Panc1 (cell line): ENCODE data around the gene ARF4.

Source experiments
- CTCF ChIP-seq: fragments of 450-650 bp; IDR thresholded peaks from 2 replicates; pipeline ENCODE4 v1.5.1; 2017; ENCODE audit warnings: mild to moderate bottlenecking
- POLR2AphosphoS5 ChIP-seq: IDR thresholded peaks from 2 replicates; pipeline ENCODE4 v1.6.1; 2012; ENCODE audit warnings: mild to moderate bottlenecking, low read depth, low read length, moderate library complexity
- REST ChIP-seq, 2 experiments: IDR thresholded peaks; 2 replicates each; pipeline ENCODE4 v1.6.1; 2011 to 2012; ENCODE audit warnings: low read depth in 2 of 2, control low read depth in 1 of 2, low read length in 1 of 2, mild to moderate bottlenecking in 1 of 2, moderate library complexity in 1 of 2; ENCODE audit not compliant: insufficient read depth in 1 of 2

GRCh38 chr3:57646723-57647122 is 49.6 kb upstream of the ARF4 start:
- no peak for TF ChIP-seq POLR2AphosphoS5
- TF ChIP-seq CTCF, result no peak
- TF ChIP-seq REST (IDR thresholded peaks at IDR 0.05; ENCODE audit: insufficient read depth in 1 of 2, low read depth in 2 of 2, low read length in 1 of 2), result no peak
